RWPE1 (cell line): ENCODE measurements around the gene PADI3.
A peak's percentile ranks its signal among the peaks of the same experiment; 100 is the strongest.

Experiments used
- CTCF ChIA-PET: fragments of 350-600 bp; sonication (Branson Sonifier 250); formaldehyde crosslinking; extraction: SDS; loops from one replicate; lab custom pipeline; 2021; lab: Yijun Ruan, JAX
- POLR2A ChIA-PET: fragments of 400-600 bp; formaldehyde crosslinking; extraction: SDS; loops from one replicate; lab custom pipeline; 2020; ENCODE audit warnings: antibody characterized with exemption; ENCODE audit not compliant: low non-redundant PET; lab: Yijun Ruan, JAX
- DNase-seq: peaks from one replicate; pipeline ENCODE4 v3.0.0; 2012; ENCODE audit warnings: low spot score
- H3K27ac ChIP-seq: fragments of 450-650 bp; 2 replicates; pipeline ENCODE4 v1.5.1; 2017
- CTCF ChIP-seq: fragments of 450-650 bp; conservative IDR thresholded peaks from 2 replicates; pipeline ENCODE4 v1.5.1; 2017; ENCODE audit warnings: low read depth, mild to moderate bottlenecking

The PADI3 gene

GRCh38 chr1:17296086-17296485 lies 47.2 kb downstream of the PADI3 start:
- CTCF ChIA-PET, result interaction anchor here (0.8 kb wide), 1 partner anchor 37 kb away, joined by 5 read pairs; no protein-coding TSS in a partner anchor
- no peak for DNase-seq
- H3K27ac ChIP-seq, result no peak overlapping the region
- POLR2A ChIA-PET, result no interaction called here
- TF ChIP-seq CTCF, result no peak

GRCh38 chr1:17297991-17298390 lies 49.1 kb downstream of the PADI3 start:
- H3K27ac ChIP-seq, result peak overlapping the region; percentile 86
- no peak for TF ChIP-seq CTCF
- peak; percentile 71 for DNase-seq
- ChIA-PET POLR2A (interaction anchor here (0.7 kb wide), 1 partner anchor 242 kb away, joined by 3 read pairs; no protein-coding TSS in a partner anchor), CTCF (no interaction called here)

GRCh38 chr1:17301767-17302166 lies 52.9 kb downstream of the PADI3 start:
- POLR2A ChIA-PET, result no interaction called here
- CTCF ChIA-PET, result no interaction called here
- no peak overlapping the region for H3K27ac ChIP-seq
- TF ChIP-seq CTCF, result no peak
- DNase-seq, result no peak

GRCh38 chr1:17304151-17304825 lies 55.4 kb downstream of the PADI3 start:
- TF ChIP-seq CTCF, result no peak
- peak overlapping the region; percentile 93 for H3K27ac ChIP-seq
- CTCF ChIA-PET, result interaction anchor here (0.6 kb wide), 1 partner anchor 167 kb away, joined by 3 read pairs; no protein-coding TSS in a partner anchor
- POLR2A ChIA-PET, result no interaction called here
- peak; percentile 56 for DNase-seq

GRCh38 chr1:17304826-17305175 lies 55.9 kb downstream of the PADI3 start:
- DNase-seq, result no peak
- POLR2A ChIA-PET, result no interaction called here
- peak overlapping the region; percentile 93 for H3K27ac ChIP-seq
- CTCF ChIA-PET, result no interaction called here
- no peak for TF ChIP-seq CTCF

- no peak for TF ChIP-seq CTCF
- CTCF ChIA-PET, result no interaction called here
- POLR2A ChIA-PET, result no interaction called here
- H3K27ac ChIP-seq, result peak overlapping the region; percentile 93
- DNase-seq, result no peak
Measured at GRCh38 chr1:17305576-17306095, 56.7 kb downstream of the PADI3 start.
